Measurements from ENCODE around the gene NDUFV1.

DNA sequence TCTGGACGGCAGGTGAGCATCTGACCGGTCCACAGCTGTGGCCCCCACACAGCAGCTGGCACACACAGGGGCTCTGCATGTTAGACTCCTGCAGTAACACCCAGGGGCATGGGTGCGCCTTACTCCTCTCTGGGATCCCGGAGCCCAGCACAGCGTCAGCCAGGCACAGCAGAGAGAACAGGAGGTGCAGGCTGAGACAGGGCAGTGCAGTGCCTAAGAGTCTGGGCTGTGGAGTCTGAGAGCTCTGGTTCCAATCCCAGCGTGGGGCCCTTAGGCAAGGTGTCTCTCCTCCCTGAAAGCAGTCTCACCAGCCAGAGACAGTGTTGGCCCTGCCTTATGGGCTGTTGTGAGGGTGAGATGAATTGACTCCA is 20.7 kb downstream of the NDUFV1 start:
- no peak for TF ChIP-seq POLR2A (IDR thresholded peaks at IDR 0.05)
- TF ChIP-seq CTCF (IDR thresholded peaks at IDR 0.05 in 4 of 5, conservative IDR thresholded peaks at IDR 0.05 in 1 of 5) = no peak
